H1 (cell line): ENCODE data around the gene MBD3. TPM values are rescaled to one million over a fixed set of nuclear protein-coding genes. Genes with fewer than 3 reads are reported as not detected.

Experiments
- CTCF ChIA-PET: fragments of 300-600 bp; sonication (Branson Sonifier 250); formaldehyde crosslinking; loops from one replicate; lab custom pipeline; 2021; ENCODE audit not compliant: partially characterized antibody; lab: Charles Lee
- POLR2A ChIA-PET: fragments of 300-600 bp; sonication (Branson Sonifier 250); formaldehyde crosslinking; loops from one replicate; lab custom pipeline; 2021; ENCODE audit warnings: inconsistent platforms; ENCODE audit not compliant: partially characterized antibody; lab: Charles Lee
- DNase-seq, 2 experiments: peaks; one replicate each; pipeline versions ENCODE4 v3.0.0 to v3.0.0-alpha.2; 2010 to 2022; ENCODE audit warnings: low spot score in 2 of 2, low read depth in 1 of 2, mixed read lengths in 1 of 2
- FAIRE-seq: peaks from 2 replicates; lab custom pipeline; 2011; peaks lifted over from hg19 to GRCh38; lab: Jason Lieb, UNC
- H2AFZ ChIP-seq: 2 replicates; pipeline ENCODE4 v1.8.1; 2012; ENCODE audit warnings: low read length, inconsistent platforms
- H2AK5ac ChIP-seq: 2 replicates; pipeline ENCODE4 v1.6.1; 2013; ENCODE audit warnings: low read depth, low read length
- H2BK120ac ChIP-seq: replicated peaks from 2 replicates; pipeline ENCODE3; 2013; ENCODE audit warnings: low read depth, low read length, inconsistent platforms
- H2BK12ac ChIP-seq: 2 replicates; pipeline ENCODE4 v1.6.1; 2013; ENCODE audit warnings: low read depth, low read length
- H2BK15ac ChIP-seq: 2 replicates; pipeline ENCODE4 v1.6.1; 2013; ENCODE audit warnings: low read length
- H2BK20ac ChIP-seq: 2 replicates; pipeline ENCODE4 v1.6.1; 2013; ENCODE audit warnings: low read length
- H2BK5ac ChIP-seq: 2 replicates; pipeline ENCODE4 v1.6.1; 2013; ENCODE audit warnings: low read depth, low read length
- H3K14ac ChIP-seq: 2 replicates; pipeline ENCODE4 v1.6.1; 2013; ENCODE audit warnings: inconsistent platforms; ENCODE audit not compliant: insufficient read length
- H3K18ac ChIP-seq: 2 replicates; pipeline ENCODE4 v1.6.1; 2013; ENCODE audit warnings: low read length; ENCODE audit errors: extremely low read depth
- H3K23ac ChIP-seq: 2 replicates; pipeline ENCODE4 v1.6.1; 2013; ENCODE audit warnings: inconsistent platforms; ENCODE audit not compliant: insufficient read length
- H3K23me2 ChIP-seq: 2 replicates; pipeline ENCODE4 v1.6.1; 2013; ENCODE audit warnings: low read depth, low read length
- H3K27ac ChIP-seq: 2 replicates; pipeline ENCODE4 v1.6.1; 2011; ENCODE audit warnings: low read depth, low read length, inconsistent platforms
- H3K27me3 ChIP-seq, 4 experiments: replicated peaks in 1 of 4; 1 replicate in 1 of 4; 2 replicates in 3 of 4; pipeline versions ENCODE4 v1.6.1 to v1.8.1; 2011 to 2013; ENCODE audit warnings: low read length in 3 of 4, mild to moderate bottlenecking in 3 of 4, inconsistent platforms in 2 of 4, mixed read lengths in 2 of 4, moderate library complexity in 1 of 4; ENCODE audit not compliant: control insufficient read depth in 3 of 4, insufficient read depth in 3 of 4; ENCODE audit errors: extremely low read depth in 1 of 4
- H3K36me3 ChIP-seq, 4 experiments: 2 replicates each; pipeline versions ENCODE4 v1.6.1 to v1.8.1; 2011 to 2013; ENCODE audit warnings: mild to moderate bottlenecking in 4 of 4, low read length in 3 of 4, moderate library complexity in 2 of 4, control low read depth in 1 of 4, inconsistent platforms in 1 of 4; ENCODE audit not compliant: insufficient read depth in 4 of 4, control insufficient read depth in 2 of 4
- H3K4ac ChIP-seq: replicated peaks from 2 replicates; pipeline ENCODE3; 2013; ENCODE audit warnings: low read length, low read depth, mixed read lengths, inconsistent platforms; ENCODE audit not compliant: insufficient read length
- H3K4me1 ChIP-seq, 4 experiments: replicated peaks in 1 of 4; 1 replicate in 1 of 4; 2 replicates in 3 of 4; pipeline versions ENCODE4 v1.6.1 to v1.8.1; 2011 to 2013; ENCODE audit warnings: low read length in 3 of 4, inconsistent platforms in 2 of 4, mixed read lengths in 1 of 4; ENCODE audit not compliant: insufficient read depth in 4 of 4, control insufficient read depth in 3 of 4
- H3K4me2 ChIP-seq, 2 experiments: 2 replicates each; pipeline versions ENCODE4 v1.6.1 to v1.8.1; 2011 to 2013; ENCODE audit warnings: low read depth in 2 of 2, low read length in 2 of 2, control low read depth in 1 of 2, inconsistent platforms in 1 of 2, mild to moderate bottlenecking in 1 of 2; ENCODE audit not compliant: insufficient read depth in 1 of 2
- H3K4me3 ChIP-seq, 4 experiments: fragments of 200-600, 300-600 bp in 1 of 4; sonication (generic), shearing (Covaris generic), sonication (Bioruptor Twin) in 1 of 4; 2 replicates each; pipeline versions ENCODE4 v1.5.1 to v1.8.1; 2011 to 2016; ENCODE audit warnings: low read length in 4 of 4, low read depth in 3 of 4, control low read depth in 2 of 4, inconsistent platforms in 2 of 4, mild to moderate bottlenecking in 2 of 4, mixed read lengths in 1 of 4, moderate library complexity in 1 of 4; ENCODE audit not compliant: insufficient read depth in 2 of 4; ENCODE audit errors: extremely low read depth in 1 of 4
- H3K56ac ChIP-seq: replicated peaks from 2 replicates; pipeline ENCODE3; 2013; ENCODE audit warnings: low read depth, mild to moderate bottlenecking, mixed read lengths, low read length, inconsistent platforms; ENCODE audit not compliant: insufficient read length
- H3K79me1 ChIP-seq: 2 replicates; pipeline ENCODE4 v1.6.1; 2013; ENCODE audit warnings: low read depth, low read length, control low read depth
- H3K79me2 ChIP-seq, 2 experiments: 2 replicates each; pipeline versions ENCODE4 v1.6.1 to v1.8.1; 2012 to 2013; ENCODE audit warnings: low read length in 2 of 2, mild to moderate bottlenecking in 2 of 2, inconsistent platforms in 1 of 2; ENCODE audit not compliant: insufficient read depth in 2 of 2, control insufficient read depth in 1 of 2
- H3K9ac ChIP-seq, 4 experiments: replicated peaks in 1 of 4; 1 replicate in 1 of 4; 2 replicates in 3 of 4; pipeline versions ENCODE4 v1.6.1 to v1.8.1; 2011 to 2013; ENCODE audit warnings: low read depth in 3 of 4, low read length in 3 of 4, control low read depth in 2 of 4, mild to moderate bottlenecking in 2 of 4, moderate library complexity in 2 of 4, inconsistent platforms in 1 of 4; ENCODE audit errors: extremely low read depth in 1 of 4
- H3K9me3 ChIP-seq, 2 experiments: 2 replicates each; pipeline versions ENCODE4 v1.6.1 to v1.8.1; 2012 to 2013; ENCODE audit warnings: mild to moderate bottlenecking in 2 of 2, moderate library complexity in 2 of 2, control low read depth in 1 of 2, inconsistent platforms in 1 of 2, low read depth in 1 of 2, low read length in 1 of 2, mixed read lengths in 1 of 2; ENCODE audit not compliant: insufficient read depth in 2 of 2
- H4K20me1 ChIP-seq, 2 experiments: replicated peaks in 1 of 2; 2 replicates each; pipeline versions ENCODE3 to v1.8.1; 2011 to 2013; ENCODE audit warnings: inconsistent platforms in 2 of 2, low read length in 2 of 2, mild to moderate bottlenecking in 1 of 2; ENCODE audit not compliant: insufficient read depth in 2 of 2, control insufficient read depth in 1 of 2
- H4K5ac ChIP-seq: 2 replicates; pipeline ENCODE4 v1.6.1; 2013; ENCODE audit warnings: low read length, low read depth, mixed read lengths, inconsistent platforms; ENCODE audit not compliant: insufficient read length
- H4K8ac ChIP-seq: 2 replicates; pipeline ENCODE4 v1.8.0; 2013; ENCODE audit warnings: mild to moderate bottlenecking, moderate library complexity, low read length, inconsistent platforms; ENCODE audit not compliant: insufficient read depth; ENCODE audit errors: extremely low read depth
- H4K91ac ChIP-seq: replicated peaks from 2 replicates; pipeline ENCODE3; 2013; ENCODE audit warnings: low read length, mixed read lengths, inconsistent platforms; ENCODE audit not compliant: insufficient read length
- EZH2 ChIP-seq: fragments of 200-600 bp; sonication (generic); IDR thresholded peaks from 2 replicates; pipeline ENCODE4 v1.7.1; 2012; ENCODE audit warnings: low read depth, mild to moderate bottlenecking, moderate library complexity, low read length, inconsistent platforms; ENCODE audit not compliant: severe bottlenecking
- HDAC6 ChIP-seq: IDR thresholded peaks from one replicate; pipeline ENCODE4 v1.7.1; 2012; ENCODE audit warnings: low read depth, mild to moderate bottlenecking, inconsistent platforms, low read length, moderate library complexity
- NRF1 ChIP-seq: IDR thresholded peaks from 2 replicates; pipeline ENCODE4 v1.6.1; 2011; ENCODE audit warnings: mild to moderate bottlenecking, low read depth, low read length, improper control_type of control experiment
- TAF1 ChIP-seq: IDR thresholded peaks from 2 replicates; pipeline ENCODE4 v1.6.1; 2011; ENCODE audit warnings: mild to moderate bottlenecking, low read depth, low read length
- WGBS, 2 experiments: shearing (Covaris generic) in 1 of 2; methylation state at CpG; one replicate each; pipeline versions ENCODE4 v1.1.6 to v1.1.7; 2013 to 2015; ENCODE audit warnings: low lambda C conversion rate in 2 of 2, mixed read lengths in 2 of 2, inconsistent platforms in 1 of 2, low coverage in 1 of 2, missing lambda C conversion rate in 1 of 2; ENCODE audit not compliant: insufficient replicate concordance in 2 of 2, insufficient coverage in 1 of 2, insufficient read length in 1 of 2; ENCODE audit errors: extremely low coverage in 1 of 2, missing lambda C conversion rate in 1 of 2; 5-methylcytosine and 5-hydroxymethylcytosine counted together
- polyA plus RNA-seq, 7 experiments: library from polyadenylated mRNA; depleted of rRNA in 3 of 7; stranded (reverse) in 5 of 7; unstranded in 2 of 7; fragments of >200 nt in 5 of 7; fragments of 200-250 nt in 2 of 7; gene quantifications; 1 replicate in 5 of 7; 2 replicates in 1 of 7; 4 replicates in 1 of 7; pipeline versions ENCODE4 v1.2.1 to v1.2.3, GENCODE V29; 2011 to 2013; ENCODE audit warnings: missing spikeins in 2 of 7, mixed read lengths in 2 of 7
- total RNA-seq: library from RNA; stranded (reverse); fragmentation: NEBNext Ultra II Directional; extraction: Animal tissue kit (Norgen Biotek cat#: 25700); gene quantifications from 2 replicates; pipeline ENCODE4 v1.2.1, GENCODE V29; 2021

MBD3 gene
- total and polyA plus RNA-seq, 2 of the 8 experiments (the other 6 are each of a cell fraction or from before 2014, with no cell fraction given) = 88.2 to 110 TPM

DNA sequence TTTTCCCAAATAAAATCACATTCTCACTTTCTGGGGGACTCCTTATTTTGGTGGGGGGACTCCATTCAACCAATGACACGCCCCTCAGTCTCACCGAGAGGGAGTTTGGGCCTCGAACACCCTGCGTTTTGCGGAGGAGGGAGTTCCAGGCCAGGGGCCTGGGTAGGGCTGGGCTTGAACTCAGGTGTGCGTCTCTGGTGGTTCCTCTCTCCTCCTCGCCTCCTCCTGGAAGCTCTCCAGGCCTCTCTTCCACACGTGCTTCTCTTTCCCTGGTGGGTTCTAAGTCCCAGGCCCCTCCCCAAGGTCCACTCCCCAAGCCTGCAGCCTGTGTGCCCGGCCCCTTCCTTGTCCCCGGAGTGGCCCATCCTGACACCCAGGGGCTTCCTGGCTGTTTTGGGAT lies 39.2 kb downstream of the MBD3 start:
- peaks cover 3% of the 10 kb centered on the region; the same call in 1 of the 2 replicates for H3K79me1 ChIP-seq
- no peak overlapping the region for H3K56ac ChIP-seq
- H3K27ac ChIP-seq = no peak overlapping the region
- H4K20me1 ChIP-seq = peaks cover 9 to 16% of the 10 kb centered on the region in 2 experiments
- H3K23me2 ChIP-seq = peaks cover 11% of the 10 kb centered on the region; the same call in 1 of the 2 replicates
- H3K18ac ChIP-seq = no peak overlapping the region
- no peak overlapping the region for H4K91ac ChIP-seq
- H2BK15ac ChIP-seq = no peak overlapping the region
- H3K9me3 ChIP-seq = no peaks in the 10 kb centered on the region; a peak in 1 of 4 replicates
- no peak for DNase-seq
- no peak overlapping the region for H2AFZ ChIP-seq
- H4K5ac ChIP-seq = no peak overlapping the region
- H3K4me3 ChIP-seq = no peak overlapping the region
- H3K23ac ChIP-seq = no peak overlapping the region
- 90% methylated on average over 10 of the region's 10 CpGs; no CpG with 5 or more reads in 1 of the 2 experiments for WGBS, 2 experiments
- H3K4me1 ChIP-seq = no peaks in the 10 kb centered on the region
- no peak overlapping the region for H3K9ac ChIP-seq
- H3K4ac ChIP-seq = no peak overlapping the region
- H2BK120ac ChIP-seq = no peak overlapping the region
- peaks cover 0 to 16% (median 1%) of the 10 kb centered on the region in 4 experiments; a peak in 4 of 8 replicates for H3K36me3 ChIP-seq
- no peak overlapping the region for H2BK5ac ChIP-seq
- no peak for FAIRE-seq
- CTCF ChIA-PET = interaction anchor here (0.6 to 1.5 kb wide), 4 partner anchors 8 to 610 kb away, joined by 3 to 6 read pairs (median 4); partner anchors contain the start of gene DOT1L
- peaks cover 0 to under 1% of the 10 kb centered on the region in 2 experiments; a peak in 1 of 4 replicates for H3K79me2 ChIP-seq
- no peak overlapping the region for H2AK5ac ChIP-seq
- no peak overlapping the region for H3K14ac ChIP-seq
- H2BK20ac ChIP-seq = no peak overlapping the region
- POLR2A ChIA-PET = interaction anchor here (1.2 to 1.9 kb wide), 4 partner anchors 9 to 40 kb away, joined by 3 to 6 read pairs (median 4); partner anchors contain the start of gene MBD3
- no peaks in the 10 kb centered on the region for H3K27me3 ChIP-seq
- H4K8ac ChIP-seq = no peak overlapping the region
- H3K4me2 ChIP-seq = no peak overlapping the region
- no peak overlapping the region for H2BK12ac ChIP-seq
- no peak for TF ChIP-seq HDAC6
- TF ChIP-seq TAF1 = no peak
- no peak for TF ChIP-seq NRF1
- no peak for TF ChIP-seq EZH2
